ENCODE measurements around the gene BFSP1. TPM values are rescaled to one million over a fixed set of nuclear protein-coding genes. Genes with fewer than 3 reads are reported as not detected.

Gene BFSP1
- total RNA-seq, 1 experiment from 2014 or later: 3.9 TPM

DNA sequence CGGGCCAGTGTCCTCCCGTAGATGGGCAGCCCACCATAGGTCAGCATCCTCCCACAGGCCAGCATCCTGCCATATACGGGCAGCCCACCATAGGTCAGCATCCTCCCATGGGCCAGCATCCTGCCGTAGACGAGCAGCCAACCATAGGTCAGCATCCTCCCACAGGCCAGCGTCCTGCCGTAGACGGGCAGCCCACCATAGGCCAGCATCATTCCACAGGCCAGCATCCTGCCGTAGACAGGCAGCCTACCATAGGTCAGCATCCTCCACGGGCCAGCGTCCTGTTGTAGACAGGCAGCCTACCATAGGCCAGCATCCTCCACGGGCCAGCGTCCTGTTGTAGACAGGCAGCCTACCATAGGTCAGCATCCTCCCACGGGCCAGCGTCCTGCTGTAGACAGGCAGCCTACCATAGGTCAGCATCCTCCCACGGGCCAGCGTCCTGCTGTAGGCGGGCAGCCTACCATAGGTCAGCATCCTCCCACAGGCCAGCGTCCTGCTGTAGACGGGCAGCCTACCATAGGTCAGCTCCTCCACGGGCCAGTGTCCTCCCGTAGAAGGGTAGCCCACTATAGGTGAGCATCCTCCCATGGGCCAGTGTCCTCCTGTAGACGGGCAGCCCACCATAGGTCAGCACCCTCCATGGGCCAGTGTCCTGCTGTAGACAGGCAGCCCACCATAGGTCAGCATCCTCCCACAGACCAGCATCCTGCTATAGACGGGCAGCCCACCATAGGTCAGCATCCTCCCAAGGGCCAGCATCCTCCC, 62.9 kb downstream of the BFSP1 start:
- no TSS peak for BruUV-seq (replicated peaks)
- DNase-seq (ENCODE audit: unreplicated experiment): no peak

DNA sequence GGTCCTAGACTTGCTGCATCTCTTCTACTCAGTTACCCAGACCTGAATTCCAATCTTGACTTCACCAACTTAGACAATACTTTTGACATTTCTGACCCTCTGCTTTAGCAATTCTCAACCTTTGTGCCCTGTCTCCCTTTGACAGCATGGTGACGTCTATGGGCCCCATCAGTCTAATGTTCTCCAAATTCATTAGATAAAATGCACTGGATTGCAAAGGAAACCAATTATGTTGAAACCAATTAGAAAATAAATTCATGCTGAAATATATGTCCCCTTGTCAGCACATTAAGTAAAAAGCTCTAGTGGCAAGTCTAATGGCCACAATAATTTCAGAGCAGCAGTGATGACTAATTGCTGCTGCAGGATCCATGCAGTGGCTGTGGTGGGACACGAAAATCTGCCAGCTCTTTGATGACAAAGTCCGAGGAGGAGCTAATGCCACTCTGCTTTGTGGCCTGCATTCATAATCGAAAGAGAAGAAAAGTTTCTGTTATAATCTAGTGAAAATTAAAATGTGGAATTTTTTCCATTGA, 64.0 kb downstream of the BFSP1 start:
- intact Hi-C loops (cut with micrococcal nuclease): no loop called here
- H3K9me3 Mint-ChIP-seq (ENCODE audit: unreplicated experiment): no peaks in the 10 kb centered on the region
- H3K27ac Mint-ChIP-seq (ENCODE audit: low read depth, unreplicated experiment): no peak overlapping the region
- DNase-seq (ENCODE audit: unreplicated experiment): no peak
- no peaks in the 10 kb centered on the region for H3K36me3 Mint-ChIP-seq (ENCODE audit: insufficient read depth, unreplicated experiment)
- ChIA-PET POLR2A (no interaction called here), CTCF (interaction anchor here (0.6 kb wide), 1 partner anchor 294 kb away, joined by 3 read pairs; no protein-coding TSS in a partner anchor)
- BruUV-seq (replicated peaks): no TSS peak
- H3K4me1 Mint-ChIP-seq (ENCODE audit: insufficient read depth, unreplicated experiment): no peaks in the 10 kb centered on the region
- H3K27me3 Mint-ChIP-seq (ENCODE audit: insufficient read depth, unreplicated experiment): peaks cover 16% of the 10 kb centered on the region
- TF ChIP-seq, protein P1, sequence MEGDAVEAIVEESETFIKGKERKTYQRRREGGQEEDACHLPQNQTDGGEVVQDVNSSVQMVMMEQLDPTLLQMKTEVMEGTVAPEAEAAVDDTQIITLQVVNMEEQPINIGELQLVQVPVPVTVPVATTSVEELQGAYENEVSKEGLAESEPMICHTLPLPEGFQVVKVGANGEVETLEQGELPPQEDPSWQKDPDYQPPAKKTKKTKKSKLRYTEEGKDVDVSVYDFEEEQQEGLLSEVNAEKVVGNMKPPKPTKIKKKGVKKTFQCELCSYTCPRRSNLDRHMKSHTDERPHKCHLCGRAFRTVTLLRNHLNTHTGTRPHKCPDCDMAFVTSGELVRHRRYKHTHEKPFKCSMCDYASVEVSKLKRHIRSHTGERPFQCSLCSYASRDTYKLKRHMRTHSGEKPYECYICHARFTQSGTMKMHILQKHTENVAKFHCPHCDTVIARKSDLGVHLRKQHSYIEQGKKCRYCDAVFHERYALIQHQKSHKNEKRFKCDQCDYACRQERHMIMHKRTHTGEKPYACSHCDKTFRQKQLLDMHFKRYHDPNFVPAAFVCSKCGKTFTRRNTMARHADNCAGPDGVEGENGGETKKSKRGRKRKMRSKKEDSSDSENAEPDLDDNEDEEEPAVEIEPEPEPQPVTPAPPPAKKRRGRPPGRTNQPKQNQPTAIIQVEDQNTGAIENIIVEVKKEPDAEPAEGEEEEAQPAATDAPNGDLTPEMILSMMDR (IDR thresholded peaks at IDR 0.05; ENCODE audit: unreplicated experiment): no peak
- no peak overlapping the region for H3K4me3 Mint-ChIP-seq (ENCODE audit: unreplicated experiment)

More for the DNA sequence above, 62.9 kb downstream of the BFSP1 start:
- ChIA-PET POLR2A (no interaction called here), CTCF (interaction anchor here (0.7 to 0.9 kb wide), 2 partner anchors 161 to 666 kb away, joined by 3 to 4 read pairs; no protein-coding TSS in a partner anchor)
- H3K27me3 Mint-ChIP-seq (ENCODE audit: insufficient read depth, unreplicated experiment): peaks cover 5% of the 10 kb centered on the region
- no peaks in the 10 kb centered on the region for H3K36me3 Mint-ChIP-seq (ENCODE audit: insufficient read depth, unreplicated experiment)
- TF ChIP-seq, protein P1 (IDR thresholded peaks at IDR 0.05; ENCODE audit: unreplicated experiment): no peak
- intact Hi-C loops (cut with micrococcal nuclease): no loop called here
- no peak overlapping the region for H3K4me3 Mint-ChIP-seq (ENCODE audit: unreplicated experiment)
- H3K9me3 Mint-ChIP-seq (ENCODE audit: unreplicated experiment): no peaks in the 10 kb centered on the region
- H3K4me1 Mint-ChIP-seq (ENCODE audit: insufficient read depth, unreplicated experiment): no peaks in the 10 kb centered on the region
- no peak overlapping the region for H3K27ac Mint-ChIP-seq (ENCODE audit: low read depth, unreplicated experiment)

DNA sequence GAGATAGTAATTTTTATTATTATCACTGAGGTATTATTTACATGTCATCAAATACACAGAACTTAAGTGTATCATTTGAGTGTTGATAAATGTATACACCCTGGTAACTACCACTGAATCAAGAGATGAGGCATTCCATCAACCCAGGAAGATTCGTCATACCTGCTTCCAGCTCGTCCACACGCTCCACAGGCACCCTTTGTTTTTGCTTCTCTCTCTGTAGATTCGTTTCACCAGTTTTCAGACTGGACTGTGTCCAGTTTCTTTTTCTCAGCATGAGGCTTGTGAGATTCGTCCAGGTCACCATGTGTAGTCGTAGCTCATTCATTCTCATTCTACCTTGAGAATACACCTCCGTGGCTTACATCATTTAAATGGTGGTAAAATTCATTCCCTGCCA, 64.5 kb downstream of the BFSP1 start:
- H3K4me1 Mint-ChIP-seq (ENCODE audit: insufficient read depth, unreplicated experiment): no peaks in the 10 kb centered on the region
- TF ChIP-seq, protein P1 (IDR thresholded peaks at IDR 0.05; ENCODE audit: unreplicated experiment): no peak
- DNase-seq (ENCODE audit: unreplicated experiment): no peak
- intact Hi-C loops (cut with micrococcal nuclease): no loop called here
- no TSS peak for BruUV-seq (replicated peaks)
- ChIA-PET CTCF (interaction anchor here (1.3 kb wide), 1 partner anchor 38 kb away, joined by 3 read pairs; no protein-coding TSS in a partner anchor), POLR2A (no interaction called here)
- H3K36me3 Mint-ChIP-seq (ENCODE audit: insufficient read depth, unreplicated experiment): no peaks in the 10 kb centered on the region
- H3K27me3 Mint-ChIP-seq (ENCODE audit: insufficient read depth, unreplicated experiment): peaks cover 19% of the 10 kb centered on the region
- no peak overlapping the region for H3K4me3 Mint-ChIP-seq (ENCODE audit: unreplicated experiment)
- no peaks in the 10 kb centered on the region for H3K9me3 Mint-ChIP-seq (ENCODE audit: unreplicated experiment)
- H3K27ac Mint-ChIP-seq (ENCODE audit: low read depth, unreplicated experiment): no peak overlapping the region

DNA sequence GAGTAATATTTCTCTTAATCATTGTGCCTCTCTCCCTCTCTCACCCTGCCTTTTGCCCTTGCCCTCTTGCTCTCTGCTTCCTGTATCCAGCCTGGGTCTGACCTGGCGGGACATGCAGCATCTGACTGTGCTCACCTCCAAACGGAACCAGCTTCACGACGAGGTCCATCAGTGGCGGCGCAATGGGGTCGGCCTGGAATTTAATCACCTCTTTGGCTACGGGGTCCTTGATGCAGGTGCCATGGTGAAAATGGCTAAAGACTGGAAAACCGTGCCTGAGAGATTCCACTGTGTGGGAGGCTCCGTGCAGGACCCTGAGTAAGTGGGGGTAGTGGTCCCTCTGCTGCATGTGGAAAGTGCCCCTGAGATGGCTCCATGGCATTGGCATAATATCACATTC, 65.9 kb downstream of the BFSP1 start:
- intact Hi-C loops (cut with micrococcal nuclease): no loop called here
- Mint-ChIP-seq H3K36me3 (ENCODE audit: insufficient read depth, unreplicated experiment) (no peaks in the 10 kb centered on the region), H3K9me3 (ENCODE audit: unreplicated experiment) (no peaks in the 10 kb centered on the region), H3K4me3 (ENCODE audit: unreplicated experiment) (no peak overlapping the region), H3K27me3 (ENCODE audit: insufficient read depth, unreplicated experiment) (peaks cover 19% of the 10 kb centered on the region), H3K4me1 (ENCODE audit: insufficient read depth, unreplicated experiment) (no peaks in the 10 kb centered on the region), H3K27ac (ENCODE audit: low read depth, unreplicated experiment) (no peak overlapping the region)
- TF ChIP-seq, protein P1 (IDR thresholded peaks at IDR 0.05; ENCODE audit: unreplicated experiment): no peak
- ChIA-PET POLR2A (no interaction called here), CTCF (interaction anchor here (1.0 to 1.3 kb wide), 3 partner anchors 40 to 663 kb away, joined by 3 to 5 read pairs (median 3); no protein-coding TSS in a partner anchor)
- no TSS peak for BruUV-seq (replicated peaks)
- DNase-seq (ENCODE audit: unreplicated experiment): no peak

Data from MCF 10A (cell line).